Measurements from ENCODE around the gene RMI1. TPM values are rescaled to one million over a fixed set of nuclear protein-coding genes. Genes with fewer than 3 reads are reported as not detected.

The RMI1 gene
- total and polyA plus RNA-seq, 2 of the 8 experiments (the other 6 are each of a cell fraction or from before 2014, with no cell fraction given), result 3.0 to 34.1 TPM

- no peak overlapping the region for H3K56ac ChIP-seq (replicated peaks; ENCODE audit: insufficient read length, low read depth, low read length)
- no peak overlapping the region for H3K4me3 ChIP-seq (ENCODE audit: extremely low read depth in 1 of 4, insufficient read depth in 2 of 4, low read depth in 3 of 4, low read length in 4 of 4)
- H3K14ac ChIP-seq (ENCODE audit: insufficient read length), result no peak overlapping the region
- H3K9me3 ChIP-seq (ENCODE audit: insufficient read depth in 2 of 2, low read depth in 1 of 2, low read length in 1 of 2), result no peaks in the 10 kb centered on the region
- no peak overlapping the region for H3K18ac ChIP-seq (ENCODE audit: extremely low read depth, low read length)
- no peak overlapping the region for H4K5ac ChIP-seq (ENCODE audit: insufficient read length, low read depth, low read length)
- CTCF ChIA-PET (ENCODE audit: partially characterized antibody), result no interaction called here
- no peak overlapping the region for H2AK5ac ChIP-seq (ENCODE audit: low read depth, low read length)
- H3K4ac ChIP-seq (replicated peaks; ENCODE audit: insufficient read length, low read depth, low read length), result no peak overlapping the region
- no peaks in the 10 kb centered on the region for H3K23me2 ChIP-seq (ENCODE audit: low read depth, low read length)
- H2BK15ac ChIP-seq (ENCODE audit: low read length), result no peak overlapping the region
- no peak overlapping the region for H3K23ac ChIP-seq (ENCODE audit: insufficient read length)
- H3K27me3 ChIP-seq (replicated peaks in 1 of 4; ENCODE audit: control insufficient read depth in 3 of 4, extremely low read depth in 1 of 4, insufficient read depth in 3 of 4, low read length in 3 of 4), result no peaks in the 10 kb centered on the region
- H4K91ac ChIP-seq (replicated peaks; ENCODE audit: insufficient read length, low read length), result no peak overlapping the region
- no peak overlapping the region for H4K8ac ChIP-seq (ENCODE audit: extremely low read depth, insufficient read depth, low read length)
- no peak for TF ChIP-seq YY1 (IDR thresholded peaks at IDR 0.05; ENCODE audit: low read depth, low read length)
- no peak for TF ChIP-seq NRF1 (IDR thresholded peaks at IDR 0.05; ENCODE audit: low read depth, low read length)
- no peak for DNase-seq (ENCODE audit: low read depth in 1 of 2, low spot score in 2 of 2)
- H3K36me3 ChIP-seq (ENCODE audit: control insufficient read depth in 2 of 4, insufficient read depth in 4 of 4, low read length in 3 of 4), result peaks cover 0 to 20% (median 4%) of the 10 kb centered on the region in 4 experiments; a peak in 3 of 8 replicates
- peaks cover 0 to 2% (median 0%) of the 10 kb centered on the region in 4 experiments; a peak in 2 of 7 replicates for H3K4me1 ChIP-seq (replicated peaks in 1 of 4; ENCODE audit: control insufficient read depth in 3 of 4, insufficient read depth in 4 of 4, low read length in 3 of 4)
- no peak overlapping the region for H3K4me2 ChIP-seq (ENCODE audit: insufficient read depth in 1 of 2, low read depth in 2 of 2, low read length in 2 of 2)
- no peak overlapping the region for H2BK20ac ChIP-seq (ENCODE audit: low read length)
- no peak overlapping the region for H2AFZ ChIP-seq (ENCODE audit: low read length)
- H2BK120ac ChIP-seq (replicated peaks; ENCODE audit: low read depth, low read length), result no peak overlapping the region
- H2BK12ac ChIP-seq (ENCODE audit: low read depth, low read length), result no peak overlapping the region
- FAIRE-seq, result no peak
- no peak overlapping the region for H2BK5ac ChIP-seq (ENCODE audit: low read depth, low read length)
- no peaks in the 10 kb centered on the region for H4K20me1 ChIP-seq (replicated peaks in 1 of 2; ENCODE audit: control insufficient read depth in 1 of 2, insufficient read depth in 2 of 2, low read length in 2 of 2)
- POLR2A ChIA-PET (ENCODE audit: partially characterized antibody), result no interaction called here
- 94% methylated on average over 11 of the region's 11 CpGs; no CpG with 5 or more reads in 1 of the 2 experiments for WGBS, 2 experiments (ENCODE audit: extremely low coverage in 1 of 2, insufficient coverage in 1 of 2, insufficient read length in 1 of 2, insufficient replicate concordance in 2 of 2, low coverage in 1 of 2, low lambda C conversion rate in 2 of 2, missing lambda C conversion rate in 1 of 2)
- H3K27ac ChIP-seq (ENCODE audit: low read depth, low read length), result no peak overlapping the region
- peaks cover 3 to 83% of the 10 kb centered on the region in 2 experiments for H3K79me2 ChIP-seq (ENCODE audit: control insufficient read depth in 1 of 2, insufficient read depth in 2 of 2, low read length in 2 of 2)
- no peak overlapping the region for H3K9ac ChIP-seq (replicated peaks in 1 of 4; ENCODE audit: extremely low read depth in 1 of 4, low read depth in 3 of 4, low read length in 3 of 4)
- H3K79me1 ChIP-seq (ENCODE audit: low read depth, low read length), result peaks cover 4% of the 10 kb centered on the region
Measured at GRCh38 chr9:83986765-83987401, 6.3 kb downstream of the RMI1 start.
